ENCODE results near the gene DOCK2. TPM values are rescaled to one million over a fixed set of nuclear protein-coding genes. Genes with fewer than 3 reads are reported as not detected.

Gene DOCK2
- total and polyA plus RNA-seq, 2 donors (not counting 1 experiment from before 2014, with no cell fraction given), result 1.1 to 8.9 TPM

- no peak for DNase-seq (ENCODE audit: low read depth in 2 of 2)
- Histone ChIP-seq H4K20me1 (ENCODE audit: control insufficient read depth, extremely low read depth, insufficient read depth, low read length) (no peaks in the 10 kb centered on the region), H3K9me3 (ENCODE audit: control insufficient read depth, insufficient read depth, low read depth, low read length) (no peaks in the 10 kb centered on the region), H3K27me3 (ENCODE audit: control insufficient read depth, insufficient read depth, low read length) (no peaks in the 10 kb centered on the region), H3K27ac (ENCODE audit: insufficient read depth, low read length) (no peak overlapping the region), H3K9ac (ENCODE audit: insufficient read depth, low read length) (no peak overlapping the region), H2AFZ (ENCODE audit: low read length) (no peak overlapping the region), H3K79me2 (ENCODE audit: control insufficient read depth, insufficient read depth, low read length) (no peaks in the 10 kb centered on the region), H3K4me1 (ENCODE audit: control insufficient read depth, extremely low read depth, insufficient read depth, low read length) (no peaks in the 10 kb centered on the region), H3K36me3 (ENCODE audit: control insufficient read depth, insufficient read depth, low read length) (no peaks in the 10 kb centered on the region), H3K4me2 (ENCODE audit: extremely low read depth, insufficient read depth, low read length) (no peak overlapping the region), H3K4me3 (replicated peaks in 1 of 4; ENCODE audit: control extremely low read depth in 1 of 4, insufficient read depth in 1 of 4, low read depth in 3 of 4, low read length in 4 of 4) (no peak overlapping the region)
- TF ChIP-seq EZH2 (IDR thresholded peaks at IDR 0.05; ENCODE audit: low read length, missing control alignments), result no peak
- TF ChIP-seq CTCF (conservative IDR thresholded peaks at IDR 0.05 in 1 of 2, IDR thresholded peaks at IDR 0.05 in 1 of 2; ENCODE audit: low read depth in 1 of 2, low read length in 2 of 2), result no peak
Measured at GRCh38 chr5:169910393-169910792, 273.3 kb downstream of the DOCK2 start.

- H3K79me2 ChIP-seq (ENCODE audit: control insufficient read depth, insufficient read depth, low read length), result no peaks in the 10 kb centered on the region
- H3K4me1 ChIP-seq (ENCODE audit: control insufficient read depth, extremely low read depth, insufficient read depth, low read length), result no peaks in the 10 kb centered on the region
- H3K4me3 ChIP-seq (replicated peaks in 1 of 4; ENCODE audit: control extremely low read depth in 1 of 4, insufficient read depth in 1 of 4, low read depth in 3 of 4, low read length in 4 of 4), result no peak overlapping the region
- H3K27ac ChIP-seq (ENCODE audit: insufficient read depth, low read length), result no peak overlapping the region
- no peaks in the 10 kb centered on the region for H3K9me3 ChIP-seq (ENCODE audit: control insufficient read depth, insufficient read depth, low read depth, low read length)
- no peak overlapping the region for H3K9ac ChIP-seq (ENCODE audit: insufficient read depth, low read length)
- H3K4me2 ChIP-seq (ENCODE audit: extremely low read depth, insufficient read depth, low read length), result no peak overlapping the region
- no peaks in the 10 kb centered on the region for H4K20me1 ChIP-seq (ENCODE audit: control insufficient read depth, extremely low read depth, insufficient read depth, low read length)
- TF ChIP-seq EZH2 (IDR thresholded peaks at IDR 0.05; ENCODE audit: low read length, missing control alignments), result no peak
- no peak for TF ChIP-seq CTCF (conservative IDR thresholded peaks at IDR 0.05 in 1 of 2, IDR thresholded peaks at IDR 0.05 in 1 of 2; ENCODE audit: low read depth in 1 of 2, low read length in 2 of 2)
- H2AFZ ChIP-seq (ENCODE audit: low read length), result no peak overlapping the region
- no peaks in the 10 kb centered on the region for H3K27me3 ChIP-seq (ENCODE audit: control insufficient read depth, insufficient read depth, low read length)
- no peaks in the 10 kb centered on the region for H3K36me3 ChIP-seq (ENCODE audit: control insufficient read depth, insufficient read depth, low read length)
- DNase-seq (ENCODE audit: low read depth in 2 of 2), result no peak
Measured at GRCh38 chr5:169911448-169912212, 274.6 kb downstream of the DOCK2 start.

GRCh38 chr5:169913479-169913878 lies 276.4 kb downstream of the DOCK2 start:
- no peak overlapping the region for H3K9ac ChIP-seq (ENCODE audit: insufficient read depth, low read length)
- no peaks in the 10 kb centered on the region for H3K9me3 ChIP-seq (ENCODE audit: control insufficient read depth, insufficient read depth, low read depth, low read length)
- no peaks in the 10 kb centered on the region for H4K20me1 ChIP-seq (ENCODE audit: control insufficient read depth, extremely low read depth, insufficient read depth, low read length)
- no peak overlapping the region for H2AFZ ChIP-seq (ENCODE audit: low read length)
- H3K4me3 ChIP-seq (replicated peaks in 1 of 4; ENCODE audit: control extremely low read depth in 1 of 4, insufficient read depth in 1 of 4, low read depth in 3 of 4, low read length in 4 of 4), result no peak overlapping the region
- no peaks in the 10 kb centered on the region for H3K4me1 ChIP-seq (ENCODE audit: control insufficient read depth, extremely low read depth, insufficient read depth, low read length)
- no peaks in the 10 kb centered on the region for H3K36me3 ChIP-seq (ENCODE audit: control insufficient read depth, insufficient read depth, low read length)
- H3K79me2 ChIP-seq (ENCODE audit: control insufficient read depth, insufficient read depth, low read length), result no peaks in the 10 kb centered on the region
- H3K27me3 ChIP-seq (ENCODE audit: control insufficient read depth, insufficient read depth, low read length), result no peaks in the 10 kb centered on the region
- H3K27ac ChIP-seq (ENCODE audit: insufficient read depth, low read length), result no peak overlapping the region
- no peak for DNase-seq (ENCODE audit: low read depth in 2 of 2)
- H3K4me2 ChIP-seq (ENCODE audit: extremely low read depth, insufficient read depth, low read length), result no peak overlapping the region
- TF ChIP-seq EZH2 (IDR thresholded peaks at IDR 0.05; ENCODE audit: low read length, missing control alignments), result no peak
- TF ChIP-seq CTCF (conservative IDR thresholded peaks at IDR 0.05 in 1 of 2, IDR thresholded peaks at IDR 0.05 in 1 of 2; ENCODE audit: low read depth in 1 of 2, low read length in 2 of 2), result no peak

All from fibroblast of lung (primary cell).